OCI-LY3 (cell line): ENCODE measurements around the gene MOCOS.

Experiments
- EZH2phosphoT487 ChIP-seq: fragments of 200-600 bp; shearing (Covaris generic); IDR thresholded peaks from 2 replicates; pipeline ENCODE4 v1.6.1; 2018; ENCODE audit warnings: antibody characterized with exemption, mixed run types, low read depth
- TF ChIP-seq, protein P1 (sequence below): fragments of 200-600, 300-600 bp; sonication (generic); IDR thresholded peaks from 2 replicates; pipeline ENCODE4 v1.5.1; 2014; ENCODE audit warnings: antibody characterized with exemption, low read length, low read depth

DNA sequence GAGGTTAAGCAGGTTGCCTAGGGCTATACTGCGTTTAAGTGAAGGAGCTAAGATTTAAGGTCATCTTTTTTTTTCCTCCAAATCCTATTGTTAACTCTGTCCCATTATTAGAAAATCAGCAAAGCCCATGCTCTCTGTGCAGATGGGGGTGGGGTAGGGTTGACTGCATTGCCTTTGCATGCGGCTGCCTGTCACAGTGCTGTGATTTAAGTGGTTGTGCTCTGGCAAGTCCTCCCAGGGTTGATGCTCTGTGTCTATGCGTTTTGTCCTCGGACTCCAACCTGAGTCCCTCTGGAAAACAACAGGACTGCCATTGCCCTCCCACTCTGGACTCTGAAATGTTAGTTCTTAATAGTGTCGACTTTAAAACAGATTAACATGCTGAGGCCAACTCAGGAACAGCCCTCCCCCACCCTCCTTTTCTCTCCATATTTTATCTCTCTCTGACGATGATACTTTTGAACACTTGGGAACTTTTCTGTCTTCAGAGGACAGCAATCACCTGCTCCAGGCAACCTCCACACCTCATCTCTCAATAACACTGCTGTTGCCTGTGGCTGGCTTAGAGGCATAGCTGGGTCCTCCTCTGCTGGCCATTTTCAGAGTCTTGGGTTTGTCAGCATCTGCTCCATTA lies 116.0 kb downstream of the MOCOS start:
- TF ChIP-seq, protein P1, sequence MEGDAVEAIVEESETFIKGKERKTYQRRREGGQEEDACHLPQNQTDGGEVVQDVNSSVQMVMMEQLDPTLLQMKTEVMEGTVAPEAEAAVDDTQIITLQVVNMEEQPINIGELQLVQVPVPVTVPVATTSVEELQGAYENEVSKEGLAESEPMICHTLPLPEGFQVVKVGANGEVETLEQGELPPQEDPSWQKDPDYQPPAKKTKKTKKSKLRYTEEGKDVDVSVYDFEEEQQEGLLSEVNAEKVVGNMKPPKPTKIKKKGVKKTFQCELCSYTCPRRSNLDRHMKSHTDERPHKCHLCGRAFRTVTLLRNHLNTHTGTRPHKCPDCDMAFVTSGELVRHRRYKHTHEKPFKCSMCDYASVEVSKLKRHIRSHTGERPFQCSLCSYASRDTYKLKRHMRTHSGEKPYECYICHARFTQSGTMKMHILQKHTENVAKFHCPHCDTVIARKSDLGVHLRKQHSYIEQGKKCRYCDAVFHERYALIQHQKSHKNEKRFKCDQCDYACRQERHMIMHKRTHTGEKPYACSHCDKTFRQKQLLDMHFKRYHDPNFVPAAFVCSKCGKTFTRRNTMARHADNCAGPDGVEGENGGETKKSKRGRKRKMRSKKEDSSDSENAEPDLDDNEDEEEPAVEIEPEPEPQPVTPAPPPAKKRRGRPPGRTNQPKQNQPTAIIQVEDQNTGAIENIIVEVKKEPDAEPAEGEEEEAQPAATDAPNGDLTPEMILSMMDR: no peak
- TF ChIP-seq EZH2phosphoT487: no peak
